GM12878 (cell line): ENCODE results near the gene KIRREL3. TPM values are rescaled to one million over a fixed set of nuclear protein-coding genes. Genes with fewer than 3 reads are reported as not detected.

Experiments used
- ATAC-seq: fragments of 200-7000 bp; cut with Tn5 transposase; 3 replicates; pipeline ENCODE4 v1.9.1; 2020; ENCODE audit warnings: mild to moderate bottlenecking, moderate library complexity
- BruUV-seq: library from RNA; stranded (reverse); fragments of 400-500 nt; replicated peaks from 2 replicates; lab custom pipeline; 2021; lab: Mats Ljungman, UMichigan
- CTCF ChIA-PET: fragments of 300-600 bp; sonication (Branson Sonifier 250); formaldehyde crosslinking; extraction: SDS; loops from one replicate; lab custom pipeline; 2021; ENCODE audit warnings: inconsistent platforms; lab: Yijun Ruan, JAX
- POLR2A ChIA-PET: fragments of 350-600 bp; formaldehyde crosslinking; extraction: SDS; loops from one replicate; lab custom pipeline; 2021; ENCODE audit warnings: inconsistent platforms; lab: Charles Lee
- RAD21 ChIA-PET: fragments of 300-600 bp; sonication (Branson Sonifier 250); formaldehyde crosslinking; loops from one replicate; lab custom pipeline; 2023; ENCODE audit warnings: antibody characterized with exemption; ENCODE audit not compliant: unreplicated experiment; lab: Charles Lee
- SMC1A ChIA-PET: fragments of 300-600 bp; sonication (Branson Sonifier 250); formaldehyde crosslinking; loops from one replicate; lab custom pipeline; 2023; ENCODE audit not compliant: unreplicated experiment, uncharacterized antibody; lab: Charles Lee
- DNase-seq: peaks from one replicate; pipeline ENCODE4 v3.0.0-alpha.2; 2011; ENCODE audit warnings: low read depth, low spot score
- FAIRE-seq: peaks from 3 replicates; lab custom pipeline; 2011; peaks lifted over from hg19 to GRCh38; lab: Jason Lieb, UNC
- H2AFZ ChIP-seq: 2 replicates; pipeline ENCODE4 v1.6.0; 2011; ENCODE audit warnings: low read depth, low read length, control low read depth; ENCODE audit not compliant: control insufficient read depth
- H3K27ac ChIP-seq: 2 replicates; pipeline ENCODE4 v1.5.1; 2011; ENCODE audit warnings: control low read depth; ENCODE audit not compliant: control insufficient read depth, insufficient read depth
- H3K27me3 ChIP-seq, 2 experiments: replicated peaks in 1 of 2; 2 replicates each; pipeline versions ENCODE4 v1.6.0 to v1.6.1; 2011; ENCODE audit warnings: low read length in 1 of 2; ENCODE audit not compliant: control insufficient read depth in 2 of 2, insufficient read depth in 2 of 2
- H3K36me3 ChIP-seq, 2 experiments: 2 replicates each; pipeline ENCODE4 v1.5.1; 2011; ENCODE audit warnings: low read length in 1 of 2; ENCODE audit not compliant: control insufficient read depth in 2 of 2, insufficient read depth in 2 of 2
- H3K4me1 ChIP-seq: 2 replicates; pipeline ENCODE4 v1.6.1; 2011; ENCODE audit warnings: mild to moderate bottlenecking, low read length, moderate library complexity, mixed read lengths; ENCODE audit not compliant: control insufficient read depth, insufficient read depth
- H3K4me2 ChIP-seq: 2 replicates; pipeline ENCODE4 v1.6.0; 2011; ENCODE audit warnings: control low read depth; ENCODE audit not compliant: control insufficient read depth, insufficient read depth
- H3K4me3 ChIP-seq: fragments of 200-600 bp; sonication (generic); 2 replicates; pipeline ENCODE4 v1.5.1; 2016
- H3K79me2 ChIP-seq: 2 replicates; pipeline ENCODE4 v1.6.0; 2011; ENCODE audit warnings: low read length; ENCODE audit not compliant: control insufficient read depth, insufficient read depth
- H3K9ac ChIP-seq: 2 replicates; pipeline ENCODE4 v1.8.0; 2011; ENCODE audit warnings: low read length, control low read depth, mixed read lengths; ENCODE audit not compliant: control insufficient read depth, insufficient read depth
- H3K9me3 ChIP-seq: replicated peaks from 3 replicates; pipeline ENCODE4 v1.5.1; 2011; ENCODE audit warnings: mild to moderate bottlenecking, low read length; ENCODE audit not compliant: control insufficient read depth, insufficient read depth
- H4K20me1 ChIP-seq: 2 replicates; pipeline ENCODE4 v1.6.0; 2011; ENCODE audit not compliant: control insufficient read depth, insufficient read depth
- EGR1 ChIP-seq, 2 experiments: IDR thresholded peaks; 1 replicate in 1 of 2; 2 replicates in 1 of 2; pipeline ENCODE4 v1.6.1; 2011 to 2012; ENCODE audit warnings: low read depth in 2 of 2, low read length in 2 of 2, borderline replicate concordance in 1 of 2, mild to moderate bottlenecking in 1 of 2, moderate library complexity in 1 of 2
- EP300 ChIP-seq, 2 experiments: fragments of 150-350 bp in 1 of 2; IDR thresholded peaks; 2 replicates each; pipeline ENCODE4 v1.6.1; 2011 to 2012; ENCODE audit warnings: low read depth in 2 of 2, low read length in 2 of 2, borderline replicate concordance in 1 of 2, improper control_type of control experiment in 1 of 2, inconsistent platforms in 1 of 2; ENCODE audit not compliant: control insufficient read depth in 1 of 2
- IKZF1 ChIP-seq: fragments of 450-650 bp; conservative IDR thresholded peaks from 2 replicates; pipeline ENCODE4 v1.6.1; 2017; ENCODE audit warnings: antibody characterized with exemption, mild to moderate bottlenecking
- KAT2A ChIP-seq: conservative IDR thresholded peaks from 2 replicates; pipeline ENCODE4 v1.6.1; 2011; ENCODE audit warnings: low read depth, low read length; ENCODE audit not compliant: control insufficient read depth
- NR2C1 ChIP-seq: fragments of 450-650 bp; IDR thresholded peaks from 2 replicates; pipeline ENCODE4 v1.6.1; 2017; ENCODE audit warnings: antibody characterized with exemption, mild to moderate bottlenecking, moderate library complexity
- PAX5 ChIP-seq: IDR thresholded peaks from 2 replicates; pipeline ENCODE4 v1.6.1; 2011; ENCODE audit warnings: low read depth, low read length, borderline replicate concordance
- POLR2AphosphoS5 ChIP-seq: IDR thresholded peaks from 2 replicates; pipeline ENCODE4 v1.6.1; 2011; ENCODE audit warnings: mild to moderate bottlenecking, low read length, inconsistent platforms
- RAD21 ChIP-seq: IDR thresholded peaks from 2 replicates; pipeline ENCODE4 v1.6.1; 2011; ENCODE audit warnings: mild to moderate bottlenecking, low read depth, low read length, moderate library complexity; ENCODE audit not compliant: insufficient read depth
- SIX5 ChIP-seq: IDR thresholded peaks from 2 replicates; pipeline ENCODE4 v1.6.1; 2011; ENCODE audit warnings: mild to moderate bottlenecking, low read depth, low read length, moderate library complexity; ENCODE audit not compliant: severe bottlenecking
- STAT1 ChIP-seq: fragments of 450-650 bp; conservative IDR thresholded peaks from 2 replicates; pipeline ENCODE4 v1.6.1; 2014; ENCODE audit warnings: antibody characterized with exemption, mild to moderate bottlenecking
- STAT3 ChIP-seq: IDR thresholded peaks from 2 replicates; pipeline ENCODE4 v1.6.1; 2011; ENCODE audit warnings: low read depth, low read length, improper control_type of control experiment
- WGBS: methylation state at CpG from one replicate; pipeline ENCODE4 v1.1.6; 2016; ENCODE audit warnings: low lambda C conversion rate; ENCODE audit not compliant: insufficient replicate concordance, insufficient coverage; ENCODE audit errors: missing lambda C conversion rate; 5-methylcytosine and 5-hydroxymethylcytosine counted together
- in situ Hi-C: fragments of 300-500 bp; cut with MboI; formaldehyde crosslinking; loops from 9 replicates; pipeline ENCODE4 v1.14.3; 2018; ENCODE audit warnings: mixed read lengths
- intact Hi-C: fragments of 100-400 bp; cut with micrococcal nuclease; formaldehyde crosslinking; loops from one replicate; pipeline ENCODE4 v1.14.2; 2022; ENCODE audit not compliant: unreplicated experiment
- polyA plus RNA-seq, 11 experiments: library from polyadenylated mRNA; depleted of rRNA in 4 of 11; unstranded in 6 of 11; stranded (reverse) in 5 of 11; fragments of >200 nt; fragmentation: Nextera tagmentation in 4 of 11; fragmentation: Illumina TruSeq in 1 of 11; extraction: Ambion mirVana in 4 of 11; extraction: Trizol in 1 of 11; gene quantifications; 1 replicate in 1 of 11; 2 replicates in 10 of 11; pipeline versions ENCODE4 v1.2.1 to v1.2.3, GENCODE V29; 2011 to 2016; ENCODE audit warnings: inconsistent platforms in 2 of 11, missing spikeins in 2 of 11, low read depth in 1 of 11
- total RNA-seq, 4 experiments: library from RNA; depleted of rRNA in 3 of 4; stranded (reverse); fragments of >200 nt in 3 of 4; fragmentation: Illumina TruSeq in 1 of 4; extraction: Trizol in 1 of 4; gene quantifications; 2 replicates each; pipeline versions ENCODE4 v1.2.1 to v1.2.3, GENCODE V29; 2013 to 2021
- TF ChIP-seq, protein P1 (sequence below): fragments of 450-650 bp; IDR thresholded peaks from 2 replicates; pipeline ENCODE4 v1.6.1; 2017; ENCODE audit warnings: mild to moderate bottlenecking, low read depth, inconsistent platforms; ENCODE audit not compliant: poor library complexity, severe bottlenecking
- TF ChIP-seq, protein P2 (sequence below): fragments of 450-650 bp; IDR thresholded peaks from 2 replicates; pipeline ENCODE4 v1.6.1; 2017; ENCODE audit warnings: antibody characterized with exemption, mild to moderate bottlenecking, moderate library complexity
- TF ChIP-seq, protein P3 (sequence below): fragments of 450-650 bp; IDR thresholded peaks from 2 replicates; pipeline ENCODE4 v1.6.1; 2018; ENCODE audit warnings: mild to moderate bottlenecking, low read depth, moderate library complexity; ENCODE audit not compliant: partially characterized antibody
- TF ChIP-seq, protein P4 (sequence below): IDR thresholded peaks from 2 replicates; pipeline ENCODE4 v1.6.1; 2011; ENCODE audit warnings: borderline replicate concordance, low read depth, mild to moderate bottlenecking, moderate library complexity, low read length; ENCODE audit not compliant: insufficient read depth, poor library complexity, severe bottlenecking

Gene KIRREL3
- total and polyA plus RNA-seq, 10 of the 15 experiments (the other 5 are each of a cell fraction or from before 2014, with no cell fraction given), result under 0.01 TPM; not detected in 9

DNA sequence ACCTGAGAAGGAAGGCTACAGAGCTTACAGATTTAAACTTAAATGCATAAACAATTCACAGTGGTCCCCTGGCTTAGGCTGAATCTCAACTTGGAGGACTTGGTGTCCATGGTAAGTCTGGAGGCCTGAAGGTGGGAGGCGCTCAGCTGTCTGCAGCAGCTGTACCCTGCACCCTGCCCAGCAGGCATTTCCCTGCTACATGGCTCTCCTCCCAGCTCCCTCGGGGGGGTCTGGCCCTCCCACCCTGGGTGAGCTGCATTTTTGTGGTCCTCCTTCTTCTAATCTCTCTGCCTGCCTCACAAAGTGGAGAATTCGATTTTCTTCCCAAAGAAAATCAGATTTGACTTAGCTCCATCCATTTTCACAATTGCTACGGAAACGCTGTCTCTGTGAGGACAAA lies 273.2 kb downstream of the KIRREL3 start:
- DNase-seq (no peak), ATAC-seq (no peak), FAIRE-seq (no peak)
- no peak overlapping the region for H2AFZ ChIP-seq
- intact Hi-C loops (no loop called here), in situ Hi-C loops (no loop called here)
- ChIA-PET SMC1A (no interaction called here), RAD21 (no interaction called here), POLR2A (no interaction called here), CTCF (interaction anchor here (1.2 kb wide), 1 partner anchor 8 kb away, joined by 4 read pairs; no protein-coding TSS in a partner anchor)
- peaks cover 0 to 6% of the 10 kb centered on the region in 2 experiments; a peak in 3 of 4 replicates for H3K27me3 ChIP-seq
- peaks cover 11% of the 10 kb centered on the region for H3K4me1 ChIP-seq
- no peaks in the 10 kb centered on the region for H3K9me3 ChIP-seq
- no peaks in the 10 kb centered on the region for H3K79me2 ChIP-seq
- no peak overlapping the region for H3K9ac ChIP-seq
- no peak overlapping the region for H3K4me3 ChIP-seq
- WGBS, result 7% methylated on average over 5 of the region's 5 CpGs
- no peak overlapping the region for H3K4me2 ChIP-seq
- H3K36me3 ChIP-seq, result no peaks in the 10 kb centered on the region
- H4K20me1 ChIP-seq, result no peaks in the 10 kb centered on the region
- no TSS peak for BruUV-seq
- no peak overlapping the region for H3K27ac ChIP-seq
- TF ChIP-seq NR2C1 (no peak), RAD21 (no peak), STAT1 (no peak), IKZF1 (no peak), SIX5 (no peak), EGR1 (IDR thresholded peaks at IDR 0.05; ENCODE audit: borderline replicate concordance in 1 of 2, low read depth in 2 of 2, low read length in 2 of 2) (no peak), EP300 (IDR thresholded peaks at IDR 0.05; ENCODE audit: borderline replicate concordance in 1 of 2, control insufficient read depth in 1 of 2, low read depth in 2 of 2, low read length in 2 of 2) (no peak), POLR2AphosphoS5 (no peak), KAT2A (no peak), STAT3 (no peak), PAX5 (no peak)
- TF ChIP-seq, protein P1, sequence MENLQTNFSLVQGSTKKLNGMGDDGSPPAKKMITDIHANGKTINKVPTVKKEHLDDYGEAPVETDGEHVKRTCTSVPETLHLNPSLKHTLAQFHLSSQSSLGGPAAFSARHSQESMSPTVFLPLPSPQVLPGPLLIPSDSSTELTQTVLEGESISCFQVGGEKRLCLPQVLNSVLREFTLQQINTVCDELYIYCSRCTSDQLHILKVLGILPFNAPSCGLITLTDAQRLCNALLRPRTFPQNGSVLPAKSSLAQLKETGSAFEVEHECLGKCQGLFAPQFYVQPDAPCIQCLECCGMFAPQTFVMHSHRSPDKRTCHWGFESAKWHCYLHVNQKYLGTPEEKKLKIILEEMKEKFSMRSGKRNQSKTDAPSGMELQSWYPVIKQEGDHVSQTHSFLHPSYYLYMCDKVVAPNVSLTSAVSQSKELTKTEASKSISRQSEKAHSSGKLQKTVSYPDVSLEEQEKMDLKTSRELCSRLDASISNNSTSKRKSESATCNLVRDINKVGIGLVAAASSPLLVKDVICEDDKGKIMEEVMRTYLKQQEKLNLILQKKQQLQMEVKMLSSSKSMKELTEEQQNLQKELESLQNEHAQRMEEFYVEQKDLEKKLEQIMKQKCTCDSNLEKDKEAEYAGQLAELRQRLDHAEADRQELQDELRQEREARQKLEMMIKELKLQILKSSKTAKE, result no peak
- TF ChIP-seq, protein P2, sequence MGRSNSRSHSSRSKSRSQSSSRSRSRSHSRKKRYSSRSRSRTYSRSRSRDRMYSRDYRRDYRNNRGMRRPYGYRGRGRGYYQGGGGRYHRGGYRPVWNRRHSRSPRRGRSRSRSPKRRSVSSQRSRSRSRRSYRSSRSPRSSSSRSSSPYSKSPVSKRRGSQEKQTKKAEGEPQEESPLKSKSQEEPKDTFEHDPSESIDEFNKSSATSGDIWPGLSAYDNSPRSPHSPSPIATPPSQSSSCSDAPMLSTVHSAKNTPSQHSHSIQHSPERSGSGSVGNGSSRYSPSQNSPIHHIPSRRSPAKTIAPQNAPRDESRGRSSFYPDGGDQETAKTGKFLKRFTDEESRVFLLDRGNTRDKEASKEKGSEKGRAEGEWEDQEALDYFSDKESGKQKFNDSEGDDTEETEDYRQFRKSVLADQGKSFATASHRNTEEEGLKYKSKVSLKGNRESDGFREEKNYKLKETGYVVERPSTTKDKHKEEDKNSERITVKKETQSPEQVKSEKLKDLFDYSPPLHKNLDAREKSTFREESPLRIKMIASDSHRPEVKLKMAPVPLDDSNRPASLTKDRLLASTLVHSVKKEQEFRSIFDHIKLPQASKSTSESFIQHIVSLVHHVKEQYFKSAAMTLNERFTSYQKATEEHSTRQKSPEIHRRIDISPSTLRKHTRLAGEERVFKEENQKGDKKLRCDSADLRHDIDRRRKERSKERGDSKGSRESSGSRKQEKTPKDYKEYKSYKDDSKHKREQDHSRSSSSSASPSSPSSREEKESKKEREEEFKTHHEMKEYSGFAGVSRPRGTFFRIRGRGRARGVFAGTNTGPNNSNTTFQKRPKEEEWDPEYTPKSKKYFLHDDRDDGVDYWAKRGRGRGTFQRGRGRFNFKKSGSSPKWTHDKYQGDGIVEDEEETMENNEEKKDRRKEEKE, result no peak
- TF ChIP-seq, protein P3, sequence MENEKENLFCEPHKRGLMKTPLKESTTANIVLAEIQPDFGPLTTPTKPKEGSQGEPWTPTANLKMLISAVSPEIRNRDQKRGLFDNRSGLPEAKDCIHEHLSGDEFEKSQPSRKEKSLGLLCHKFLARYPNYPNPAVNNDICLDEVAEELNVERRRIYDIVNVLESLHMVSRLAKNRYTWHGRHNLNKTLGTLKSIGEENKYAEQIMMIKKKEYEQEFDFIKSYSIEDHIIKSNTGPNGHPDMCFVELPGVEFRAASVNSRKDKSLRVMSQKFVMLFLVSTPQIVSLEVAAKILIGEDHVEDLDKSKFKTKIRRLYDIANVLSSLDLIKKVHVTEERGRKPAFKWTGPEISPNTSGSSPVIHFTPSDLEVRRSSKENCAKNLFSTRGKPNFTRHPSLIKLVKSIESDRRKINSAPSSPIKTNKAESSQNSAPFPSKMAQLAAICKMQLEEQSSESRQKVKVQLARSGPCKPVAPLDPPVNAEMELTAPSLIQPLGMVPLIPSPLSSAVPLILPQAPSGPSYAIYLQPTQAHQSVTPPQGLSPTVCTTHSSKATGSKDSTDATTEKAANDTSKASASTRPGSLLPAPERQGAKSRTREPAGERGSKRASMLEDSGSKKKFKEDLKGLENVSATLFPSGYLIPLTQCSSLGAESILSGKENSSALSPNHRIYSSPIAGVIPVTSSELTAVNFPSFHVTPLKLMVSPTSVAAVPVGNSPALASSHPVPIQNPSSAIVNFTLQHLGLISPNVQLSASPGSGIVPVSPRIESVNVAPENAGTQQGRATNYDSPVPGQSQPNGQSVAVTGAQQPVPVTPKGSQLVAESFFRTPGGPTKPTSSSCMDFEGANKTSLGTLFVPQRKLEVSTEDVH, result no peak
- TF ChIP-seq, protein P4, sequence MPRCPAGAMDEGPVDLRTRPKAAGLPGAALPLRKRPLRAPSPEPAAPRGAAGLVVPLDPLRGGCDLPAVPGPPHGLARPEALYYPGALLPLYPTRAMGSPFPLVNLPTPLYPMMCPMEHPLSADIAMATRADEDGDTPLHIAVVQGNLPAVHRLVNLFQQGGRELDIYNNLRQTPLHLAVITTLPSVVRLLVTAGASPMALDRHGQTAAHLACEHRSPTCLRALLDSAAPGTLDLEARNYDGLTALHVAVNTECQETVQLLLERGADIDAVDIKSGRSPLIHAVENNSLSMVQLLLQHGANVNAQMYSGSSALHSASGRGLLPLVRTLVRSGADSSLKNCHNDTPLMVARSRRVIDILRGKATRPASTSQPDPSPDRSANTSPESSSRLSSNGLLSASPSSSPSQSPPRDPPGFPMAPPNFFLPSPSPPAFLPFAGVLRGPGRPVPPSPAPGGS, result no peak
